ENCODE measurements around the gene TAF9.
A peak's percentile ranks its signal among the peaks of the same experiment; 100 is the strongest.
"Not testable (repeated sequence)": the region's sequence is repeated elsewhere in the genome, so short reads cannot be mapped to it uniquely, and the experiment has no call there.

Gene TAF9, protein sequence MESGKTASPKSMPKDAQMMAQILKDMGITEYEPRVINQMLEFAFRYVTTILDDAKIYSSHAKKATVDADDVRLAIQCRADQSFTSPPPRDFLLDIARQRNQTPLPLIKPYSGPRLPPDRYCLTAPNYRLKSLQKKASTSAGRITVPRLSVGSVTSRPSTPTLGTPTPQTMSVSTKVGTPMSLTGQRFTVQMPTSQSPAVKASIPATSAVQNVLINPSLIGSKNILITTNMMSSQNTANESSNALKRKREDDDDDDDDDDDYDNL

GRCh38 chr5:69369340-69370121, at the start of gene TAF9, which contains the start of the genes AK6 and RAD17:
Gene TAF9, minus strand, starts transcription at chr5:69369520. Its CDS starts 3,783 bp downstream, at chr5:69365737.
Gene AK6, minus strand, starts transcription at chr5:69369520. Its CDS starts 30 bp downstream, at chr5:69369490.
Gene RAD17, plus strand, starts transcription at chr5:69369818. Its CDS starts 2,391 bp downstream, at chr5:69372209.
- DNase-seq = peak; percentile 94

DNA sequence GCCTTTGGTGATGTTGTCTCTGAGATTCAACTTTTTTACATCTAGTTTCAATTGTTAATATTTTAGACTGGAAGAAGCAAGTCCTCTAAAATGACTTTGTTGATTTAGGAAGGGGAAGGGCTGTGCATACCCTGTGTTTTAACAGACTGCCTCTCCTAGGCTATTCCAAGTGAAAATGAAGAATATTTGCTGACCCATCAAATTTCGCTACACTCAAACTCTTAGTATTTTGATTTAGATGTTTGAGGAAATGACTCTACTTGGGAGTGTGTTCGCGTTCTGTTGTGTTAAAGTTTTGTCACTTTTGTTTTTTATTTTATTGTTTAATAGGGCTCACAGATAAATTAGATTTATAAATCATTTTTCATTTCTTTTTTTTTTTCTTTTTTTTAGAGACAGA, 49.2 kb upstream of the TAF9 start:
- no peak for DNase-seq

GRCh38 chr5:69416699-69417098, 47.4 kb upstream of the TAF9 start:
- DNase-seq = no peak

DNA sequence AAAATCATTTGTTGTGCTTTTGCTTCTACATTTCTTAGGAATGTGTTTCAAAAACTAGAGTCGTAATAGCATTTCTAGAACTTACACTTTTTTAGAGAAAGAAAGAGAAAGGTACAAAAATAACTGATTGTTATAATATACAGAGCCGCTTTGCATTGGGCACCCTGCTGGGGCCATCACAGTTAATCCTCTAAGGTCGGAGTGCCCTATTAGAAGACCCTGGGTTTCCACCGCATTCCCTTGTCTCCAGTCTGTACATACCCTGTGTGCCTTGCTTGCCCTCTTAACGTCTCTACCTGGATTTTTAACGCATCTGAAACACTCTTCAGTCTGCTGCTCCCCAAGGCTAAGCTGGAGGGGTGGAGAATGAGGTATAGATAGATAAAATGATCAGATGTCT, 46.9 kb upstream of the TAF9 start:
- DNase-seq = no peak

DNA sequence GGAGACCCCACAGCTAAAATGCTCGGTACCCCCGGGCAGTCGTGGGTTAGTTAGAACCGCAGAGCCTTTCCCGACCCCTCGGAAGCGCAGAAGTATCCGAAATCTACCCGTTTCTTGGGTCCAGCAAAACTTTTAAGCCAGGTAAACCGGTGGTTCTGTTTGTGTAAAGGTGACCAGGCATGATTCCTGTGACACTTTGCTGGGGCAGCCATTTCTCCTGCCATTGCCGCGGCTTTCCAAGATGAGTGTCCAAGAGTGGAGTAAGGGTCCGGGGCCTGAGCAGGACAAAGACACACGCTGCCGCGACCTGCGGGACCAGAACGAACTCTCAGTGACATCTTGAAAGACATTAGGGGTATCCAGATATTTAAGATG, 46.3 kb upstream of the TAF9 start:
- DNase-seq = no peak

GRCh38 chr5:69414885-69415583, 45.7 kb upstream of the TAF9 start, which contains the start of gene MARVELD2:
Gene MARVELD2, plus strand, starts transcription at chr5:69415116. Its CDS starts 4,270 bp downstream, at chr5:69419386.
- DNase-seq = peak; percentile 54

DNA sequence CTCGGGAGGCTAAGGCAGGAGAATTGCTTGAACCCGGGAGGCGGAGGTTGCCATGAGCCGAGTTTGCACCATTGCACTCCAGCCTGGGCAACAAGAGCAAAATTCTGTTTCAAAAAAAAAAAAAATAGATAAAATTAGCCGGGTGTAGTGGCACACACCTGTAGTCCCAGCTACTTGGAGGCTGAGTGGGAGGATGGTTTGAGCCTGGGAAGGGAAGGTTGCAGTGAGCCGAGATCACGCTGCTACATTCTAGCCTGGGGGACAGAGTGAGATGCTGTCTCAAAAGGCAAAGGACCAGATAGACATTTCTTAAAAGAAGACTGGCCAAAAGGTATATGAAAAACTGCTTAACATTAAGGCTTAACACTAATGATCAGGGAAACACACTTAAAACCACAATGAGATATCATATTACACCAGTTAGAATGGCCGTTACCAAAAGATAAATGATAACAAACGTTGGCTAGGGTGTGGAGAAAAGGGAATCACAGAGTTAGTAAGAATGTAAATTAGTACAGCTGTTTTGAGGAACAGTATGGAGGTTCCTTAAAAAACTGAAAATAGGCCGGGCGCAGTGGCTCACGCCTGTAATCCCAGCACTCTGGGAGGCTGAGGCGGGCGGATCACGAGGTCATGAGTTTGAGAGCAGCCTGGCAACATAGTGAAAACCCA, 35.5 kb upstream of the TAF9 start:
- no peak for DNase-seq

DNA sequence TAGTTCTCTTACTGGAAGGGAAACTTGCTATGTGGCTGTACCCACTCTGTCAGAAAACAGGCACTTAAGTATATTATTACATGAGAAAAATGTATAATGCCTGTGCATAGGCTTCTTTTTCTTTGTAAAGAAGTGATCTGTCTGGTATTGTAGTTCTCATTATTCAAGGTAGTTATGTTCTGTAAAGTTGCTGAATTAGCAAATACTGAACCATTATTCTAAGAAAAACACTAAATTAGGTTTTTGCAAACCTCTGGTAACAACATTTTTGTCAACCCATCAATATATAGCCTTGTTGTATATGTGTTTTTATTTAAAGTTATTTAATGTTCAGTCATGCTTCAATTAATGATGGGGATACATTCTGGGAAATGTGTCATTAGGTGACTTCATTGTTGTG, 9.1 kb upstream of the TAF9 start:
- no peak for DNase-seq

GRCh38 chr5:69374911-69375446, 5.7 kb upstream of the TAF9 start:
- DNase-seq = no peak

GRCh38 chr5:69372394-69372793, 3.1 kb upstream of the TAF9 start:
- DNase-seq = no peak

DNA sequence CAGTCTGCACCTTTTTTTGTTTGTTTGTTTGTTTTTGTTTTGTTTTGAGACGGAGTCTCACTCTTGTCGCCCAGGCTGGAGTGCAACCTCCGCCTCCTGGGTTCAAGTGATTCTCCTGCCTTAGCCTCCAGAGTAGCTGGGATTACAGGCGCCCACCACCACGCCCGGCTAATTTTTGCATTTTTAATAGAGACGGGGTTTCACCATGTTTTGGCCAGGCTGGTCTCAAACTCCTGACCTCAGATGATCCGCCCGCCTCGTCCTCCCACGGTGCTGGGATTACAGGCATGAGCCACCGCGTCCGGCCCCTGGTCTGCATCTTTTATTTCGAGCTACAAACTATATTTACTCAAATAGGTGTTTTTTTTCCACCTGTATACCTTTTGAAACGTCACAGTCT, 1.0 kb upstream of the TAF9 start:
- not testable (repeated sequence) for DNase-seq

DNA sequence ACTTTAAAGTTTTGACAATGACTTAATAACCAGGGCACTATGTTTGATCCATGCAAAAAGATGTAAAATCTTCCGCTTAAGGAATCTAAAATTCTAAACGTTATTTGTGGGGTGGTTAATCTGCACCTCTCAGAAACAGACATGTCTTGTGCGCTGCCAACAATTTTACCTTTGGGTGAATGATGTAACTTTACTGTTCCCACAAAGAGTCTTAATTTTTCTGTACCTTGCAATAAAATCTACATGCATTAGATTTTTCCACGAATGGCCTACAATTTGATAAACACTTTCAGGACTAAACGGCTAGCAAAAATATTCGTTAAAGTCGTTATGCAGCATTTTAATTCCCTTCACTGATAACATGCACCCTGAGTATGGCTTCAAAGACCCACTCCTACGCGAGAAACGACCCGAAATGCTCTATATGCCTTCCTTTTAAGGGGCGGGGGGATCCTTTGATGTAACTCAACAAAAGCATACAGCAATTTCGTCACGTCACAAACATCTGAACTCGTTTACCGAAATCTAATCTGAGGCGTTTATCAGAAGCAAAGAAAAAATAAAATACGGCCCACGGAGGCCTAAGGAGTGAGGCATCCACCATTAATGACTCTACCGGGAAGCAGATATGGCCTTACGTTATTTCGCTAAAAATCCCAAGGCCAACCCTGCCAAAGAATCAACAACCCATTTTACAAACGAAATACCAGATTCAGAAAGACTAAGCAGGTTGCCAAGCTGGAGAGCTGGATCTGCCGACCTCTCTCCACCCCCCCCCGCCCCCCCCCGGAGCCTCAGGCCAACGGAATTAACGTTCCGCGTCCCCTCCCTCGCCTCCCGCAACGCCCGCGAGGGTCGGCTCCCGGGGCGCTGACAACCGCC, 621 bp downstream of the TAF9 start:
- DNase-seq = peak; percentile 35

- no peak for DNase-seq
Measured at GRCh38 chr5:69367697-69368279, 1.5 kb downstream of the TAF9 start.

GRCh38 chr5:69364850-69365249, 4.5 kb downstream of the TAF9 start:
- DNase-seq = no peak

GRCh38 chr5:69364414-69364813, 4.9 kb downstream of the TAF9 start:
- peak; percentile 33 for DNase-seq

- DNase-seq = no peak
Measured at GRCh38 chr5:69360442-69360841, 8.9 kb downstream of the TAF9 start.

- DNase-seq = no peak
Measured at GRCh38 chr5:69359699-69360098, 9.6 kb downstream of the TAF9 start.

- no peak for DNase-seq
Measured at GRCh38 chr5:69350664-69351063, 18.7 kb downstream of the TAF9 start.

GRCh38 chr5:69343083-69343482, 26.2 kb downstream of the TAF9 start:
- DNase-seq = no peak

GRCh38 chr5:69341520-69342161, 27.7 kb downstream of the TAF9 start:
- DNase-seq = no peak
